ENCODE data around the gene KLK15. TPM values are rescaled to one million over a fixed set of nuclear protein-coding genes. Genes with fewer than 3 reads are reported as not detected.

KLK15 gene
- polyA plus RNA-seq, 1 experiment, result not detected

DNA sequence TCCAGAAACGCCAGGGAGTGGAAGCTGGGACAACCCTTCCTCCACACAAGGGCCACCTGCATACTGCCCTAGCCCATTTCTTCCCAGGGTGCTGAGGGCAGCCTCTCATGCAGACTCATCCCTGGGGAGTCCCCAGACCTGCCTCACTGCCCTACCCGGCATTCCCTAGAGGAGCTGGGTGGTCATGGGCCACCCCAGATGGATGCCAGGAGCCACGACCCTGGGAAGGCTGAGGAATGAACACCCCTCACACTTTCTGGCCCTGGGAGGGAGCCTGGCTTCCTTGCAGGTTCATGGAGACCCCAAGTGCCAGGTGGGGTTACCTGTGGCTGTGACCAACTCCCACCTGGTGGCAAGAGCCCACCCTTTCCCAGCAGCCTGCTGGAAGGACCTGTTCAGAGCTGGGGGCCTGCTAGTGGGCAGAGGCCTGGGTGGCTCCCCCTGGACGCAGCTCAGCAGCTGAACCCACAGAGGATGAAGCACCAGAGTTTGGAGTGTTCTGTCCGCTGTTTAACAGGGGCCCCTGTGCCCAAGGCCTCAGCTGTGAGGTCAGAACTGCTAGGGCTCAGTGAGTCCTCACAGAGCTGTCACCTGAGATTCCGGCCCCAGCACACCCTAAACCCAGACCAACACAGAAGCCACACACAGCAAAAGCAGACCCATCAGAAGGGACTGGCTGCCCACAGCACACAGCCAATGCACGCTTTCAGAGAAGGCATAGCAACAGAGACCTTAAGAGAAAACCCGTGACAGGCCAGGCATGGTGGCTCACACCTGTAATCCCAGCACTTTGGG lies 36.5 kb downstream of the KLK15 start:
- Histone ChIP-seq H3K4me3 (ENCODE audit: low read depth, low read length) (no peak overlapping the region), H3K9me3 (ENCODE audit: control insufficient read depth, insufficient read depth, low read length) (no peaks in the 10 kb centered on the region; the same call in 1 of the 2 replicates), H3K27me3 (ENCODE audit: control insufficient read depth, insufficient read depth, low read length) (no peaks in the 10 kb centered on the region), H3K27ac (ENCODE audit: low read depth, low read length) (no peak overlapping the region)
- ChIA-PET POLR2A (interaction anchor here (2.4 kb wide), 1 partner anchor 7 kb away, joined by 9 read pairs; no protein-coding TSS in a partner anchor), CTCF (interaction anchor here (0.7 to 0.9 kb wide), 2 partner anchors 15 to 72 kb away, joined by 3 to 6 read pairs; no protein-coding TSS in a partner anchor)
- TF ChIP-seq CTCF (IDR thresholded peaks at IDR 0.05; ENCODE audit: low read depth, low read length), result no peak
- no peak for DNase-seq (ENCODE audit: low read depth, low spot score)

DNA sequence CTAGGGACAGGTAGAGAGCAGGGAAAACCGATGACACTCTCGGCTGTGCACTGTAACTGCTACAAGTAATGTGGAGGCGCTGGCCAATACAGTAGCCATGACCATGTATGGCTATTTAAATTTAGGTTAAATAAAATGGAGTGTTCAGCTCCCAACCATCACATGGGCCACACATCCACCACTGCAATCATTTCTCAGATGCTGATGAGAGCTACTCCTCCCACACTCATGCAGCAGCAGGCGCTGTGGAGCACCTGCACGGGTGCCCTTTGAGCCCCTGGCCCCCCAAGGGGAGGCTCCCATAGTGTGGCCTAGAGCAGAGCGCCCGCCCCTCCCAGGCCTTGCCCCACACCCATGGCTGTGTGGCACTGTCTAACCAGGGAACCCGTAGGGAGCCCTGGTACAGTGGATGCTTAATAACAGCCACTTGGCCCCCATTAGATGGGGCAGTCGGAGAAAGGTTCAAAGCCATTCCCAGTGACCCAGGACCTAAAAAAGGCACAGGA lies 37.2 kb downstream of the KLK15 start:
- Histone ChIP-seq H3K27ac (ENCODE audit: low read depth, low read length) (no peak overlapping the region), H3K9me3 (ENCODE audit: control insufficient read depth, insufficient read depth, low read length) (no peaks in the 10 kb centered on the region; the same call in 1 of the 2 replicates), H3K27me3 (ENCODE audit: control insufficient read depth, insufficient read depth, low read length) (no peaks in the 10 kb centered on the region), H3K4me3 (ENCODE audit: low read depth, low read length) (no peak overlapping the region)
- DNase-seq (ENCODE audit: low read depth, low spot score), result no peak
- TF ChIP-seq CTCF (IDR thresholded peaks at IDR 0.05; ENCODE audit: low read depth, low read length), result no peak
- CTCF ChIA-PET, result interaction anchor here (0.6 to 0.9 kb wide), 3 partner anchors 14 to 186 kb away, joined by 3 to 6 read pairs (median 6); no protein-coding TSS in a partner anchor
- POLR2A ChIA-PET, result interaction anchor here (2.4 kb wide), 1 partner anchor 8 kb away, joined by 9 read pairs; no protein-coding TSS in a partner anchor

DNA sequence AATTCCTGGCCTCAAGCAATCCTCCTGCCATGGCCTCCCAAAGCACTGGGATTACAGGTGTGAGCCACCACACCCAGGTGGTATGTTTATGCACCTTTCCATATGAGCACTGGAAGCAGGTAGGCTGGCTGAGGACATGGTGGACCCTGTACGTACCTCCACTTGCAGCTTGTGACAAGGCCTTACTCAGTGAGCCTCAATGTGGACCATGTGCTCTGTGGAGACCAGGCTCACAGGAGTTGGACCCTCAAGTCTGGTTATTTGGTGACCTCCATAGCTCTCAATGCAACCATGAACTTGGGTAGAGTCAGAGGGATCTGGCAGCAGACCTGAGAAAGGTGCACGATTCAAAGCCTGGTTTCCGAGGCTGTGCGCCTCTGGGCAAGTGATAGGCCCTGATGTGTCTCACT lies 37.7 kb downstream of the KLK15 start:
- no peak overlapping the region for H3K4me3 ChIP-seq (ENCODE audit: low read depth, low read length)
- H3K27me3 ChIP-seq (ENCODE audit: control insufficient read depth, insufficient read depth, low read length), result no peaks in the 10 kb centered on the region
- H3K9me3 ChIP-seq (ENCODE audit: control insufficient read depth, insufficient read depth, low read length), result no peaks in the 10 kb centered on the region; the same call in 1 of the 2 replicates
- H3K27ac ChIP-seq (ENCODE audit: low read depth, low read length), result no peak overlapping the region
- TF ChIP-seq CTCF (IDR thresholded peaks at IDR 0.05; ENCODE audit: low read depth, low read length), result no peak
- no peak for DNase-seq (ENCODE audit: low read depth, low spot score)
- CTCF ChIA-PET, result interaction anchor here (0.6 kb wide), 1 partner anchor 186 kb away, joined by 6 read pairs; no protein-coding TSS in a partner anchor
- POLR2A ChIA-PET, result interaction anchor here (2.4 kb wide), 1 partner anchor 9 kb away, joined by 9 read pairs; no protein-coding TSS in a partner anchor

- DNase-seq (ENCODE audit: low read depth, low spot score), result no peak
- no peak overlapping the region for H3K27ac ChIP-seq (ENCODE audit: low read depth, low read length)
- H3K4me3 ChIP-seq (ENCODE audit: low read depth, low read length), result no peak overlapping the region
- H3K27me3 ChIP-seq (ENCODE audit: control insufficient read depth, insufficient read depth, low read length), result no peaks in the 10 kb centered on the region
- POLR2A ChIA-PET, result interaction anchor here (0.5 to 2.4 kb wide), 2 partner anchors 9 to 438 kb away, joined by 3 to 9 read pairs; no protein-coding TSS in a partner anchor
- CTCF ChIA-PET, result no interaction called here
- TF ChIP-seq CTCF (IDR thresholded peaks at IDR 0.05; ENCODE audit: low read depth, low read length), result peak; percentile 28
- no peaks in the 10 kb centered on the region; the same call in 1 of the 2 replicates for H3K9me3 ChIP-seq (ENCODE audit: control insufficient read depth, insufficient read depth, low read length)
Observed at GRCh38 chr19:50794876-50795663, 38.3 kb downstream of the KLK15 start.
